AG09309 (cell line): Measurements from ENCODE around the gene TMEM98.
"Not testable (repeated sequence)": the region's sequence is repeated elsewhere in the genome, so short reads cannot be mapped to it uniquely, and the experiment has no call there.

Source experiments
- DNase-seq: peaks from one replicate; pipeline ENCODE4 v3.0.0-alpha.2; 2010; ENCODE audit warnings: low read depth
- H3K4me3 ChIP-seq: 2 replicates; pipeline ENCODE4 v1.5.1; 2011; ENCODE audit warnings: mild to moderate bottlenecking, low read depth, low read length, moderate library complexity; ENCODE audit not compliant: control insufficient read depth
- TF ChIP-seq, protein P1 (sequence below): IDR thresholded peaks from 2 replicates; pipeline ENCODE4 v1.5.1; 2011; ENCODE audit warnings: mild to moderate bottlenecking, low read depth, low read length, inconsistent platforms; ENCODE audit not compliant: insufficient read depth, control insufficient read depth; ENCODE audit errors: missing control alignments

Gene TMEM98

GRCh38 chr17:32927724-32928585 is at the start of gene TMEM98:
Gene TMEM98 (plus strand): TSS chr17:32928153. CDS start chr17:32931529, 3,376 bp downstream.
- TF ChIP-seq, protein P1, sequence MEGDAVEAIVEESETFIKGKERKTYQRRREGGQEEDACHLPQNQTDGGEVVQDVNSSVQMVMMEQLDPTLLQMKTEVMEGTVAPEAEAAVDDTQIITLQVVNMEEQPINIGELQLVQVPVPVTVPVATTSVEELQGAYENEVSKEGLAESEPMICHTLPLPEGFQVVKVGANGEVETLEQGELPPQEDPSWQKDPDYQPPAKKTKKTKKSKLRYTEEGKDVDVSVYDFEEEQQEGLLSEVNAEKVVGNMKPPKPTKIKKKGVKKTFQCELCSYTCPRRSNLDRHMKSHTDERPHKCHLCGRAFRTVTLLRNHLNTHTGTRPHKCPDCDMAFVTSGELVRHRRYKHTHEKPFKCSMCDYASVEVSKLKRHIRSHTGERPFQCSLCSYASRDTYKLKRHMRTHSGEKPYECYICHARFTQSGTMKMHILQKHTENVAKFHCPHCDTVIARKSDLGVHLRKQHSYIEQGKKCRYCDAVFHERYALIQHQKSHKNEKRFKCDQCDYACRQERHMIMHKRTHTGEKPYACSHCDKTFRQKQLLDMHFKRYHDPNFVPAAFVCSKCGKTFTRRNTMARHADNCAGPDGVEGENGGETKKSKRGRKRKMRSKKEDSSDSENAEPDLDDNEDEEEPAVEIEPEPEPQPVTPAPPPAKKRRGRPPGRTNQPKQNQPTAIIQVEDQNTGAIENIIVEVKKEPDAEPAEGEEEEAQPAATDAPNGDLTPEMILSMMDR, result no peak

DNA sequence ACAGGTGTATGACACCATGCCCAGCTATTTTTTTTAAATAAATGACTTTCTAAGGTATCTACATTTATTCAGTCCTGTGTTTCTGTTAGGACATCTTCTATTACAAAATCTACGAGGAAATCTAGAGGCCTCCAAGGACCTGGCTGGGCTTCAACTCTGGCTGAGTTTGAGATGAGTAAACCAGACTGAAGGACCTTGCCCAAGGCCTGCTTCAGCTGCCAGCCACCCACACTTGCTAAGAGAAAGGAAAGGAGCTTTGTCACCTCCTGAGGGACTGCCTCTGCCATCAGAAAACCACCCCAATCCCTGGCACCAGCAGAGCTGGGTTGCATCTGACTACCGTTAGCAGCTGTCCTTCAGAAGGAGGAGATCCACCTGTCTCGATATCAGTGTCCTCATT is 49.7 kb upstream of the TMEM98 start:
- DNase-seq, result peak; percentile 75
- TF ChIP-seq, protein P1, result no peak
- H3K4me3 ChIP-seq, result no peak overlapping the region

More at GRCh38 chr17:32927724-32928585, at the start of gene TMEM98:
- no peak for DNase-seq
- H3K4me3 ChIP-seq, result peak within 1 kb of the TSS; percentile 69

DNA sequence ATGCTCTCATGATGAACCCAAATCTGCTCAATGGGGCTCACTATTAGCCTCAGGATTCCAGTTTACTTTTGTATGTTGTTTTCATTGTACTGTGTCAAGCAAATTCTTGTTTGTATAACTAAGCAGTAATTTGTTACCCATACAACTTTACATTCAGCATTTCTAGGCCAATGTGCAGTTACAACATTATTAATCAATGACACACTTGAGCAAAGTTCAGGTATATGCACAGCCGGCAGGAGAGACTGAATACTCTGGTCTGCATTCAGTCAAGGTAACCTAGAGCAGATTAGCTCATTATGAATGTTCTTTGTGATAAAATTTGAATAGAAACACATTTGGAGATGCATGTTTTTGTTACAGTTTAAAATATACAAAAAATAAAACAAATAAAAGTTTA is 48.8 kb upstream of the TMEM98 start:
- H3K4me3 ChIP-seq, result no peak overlapping the region
- TF ChIP-seq, protein P1, result no peak
- no peak for DNase-seq

GRCh38 chr17:32880671-32881453 is 47.1 kb upstream of the TMEM98 start:
- no peak for DNase-seq
- H3K4me3 ChIP-seq, result no peak overlapping the region

DNA sequence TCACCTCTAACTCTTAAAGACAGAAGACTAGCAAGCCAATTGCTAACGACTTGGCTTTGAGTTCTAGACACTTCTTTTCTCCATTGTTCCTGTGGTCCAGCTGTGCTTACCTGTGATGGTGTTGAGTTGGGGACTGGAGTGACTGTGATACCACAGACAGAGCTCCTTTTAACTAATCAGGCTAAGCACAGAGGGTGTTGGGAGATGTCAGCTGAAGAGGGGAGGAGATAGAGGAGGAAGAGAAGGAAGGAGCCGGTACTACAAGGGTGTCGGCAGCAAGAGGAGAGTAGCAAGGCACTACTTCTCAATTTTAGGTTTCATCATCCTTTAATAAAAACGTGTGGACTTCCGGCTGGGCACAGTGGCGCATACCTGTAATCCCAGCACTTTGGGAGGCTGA is 45.9 kb upstream of the TMEM98 start:
- no peak for DNase-seq
- H3K4me3 ChIP-seq, result no peak overlapping the region
- TF ChIP-seq, protein P1, result no peak

More at GRCh38 chr17:32880671-32881453, 47.1 kb upstream of the TMEM98 start:
- TF ChIP-seq, protein P1, result no peak

DNA sequence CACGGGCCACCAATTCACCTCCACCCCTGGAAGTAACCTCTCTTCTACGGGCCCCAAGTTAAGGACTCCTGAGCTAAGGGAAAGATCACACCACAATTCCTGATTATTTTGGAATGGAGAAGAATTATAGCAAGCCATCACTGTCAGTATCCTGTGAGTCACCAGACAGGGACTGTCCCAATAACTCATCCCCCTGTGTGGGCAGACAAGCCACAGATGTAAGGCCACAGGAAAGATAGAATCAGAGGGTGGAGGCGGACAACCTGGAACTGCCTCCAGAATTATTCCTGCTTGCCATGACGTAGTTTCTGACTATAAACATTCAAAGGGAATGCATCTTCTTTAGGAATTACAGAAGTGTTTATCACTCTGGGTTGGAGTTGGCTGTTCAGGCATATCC is 45.2 kb upstream of the TMEM98 start:
- no peak overlapping the region for H3K4me3 ChIP-seq
- TF ChIP-seq, protein P1, result no peak
- DNase-seq, result no peak

DNA sequence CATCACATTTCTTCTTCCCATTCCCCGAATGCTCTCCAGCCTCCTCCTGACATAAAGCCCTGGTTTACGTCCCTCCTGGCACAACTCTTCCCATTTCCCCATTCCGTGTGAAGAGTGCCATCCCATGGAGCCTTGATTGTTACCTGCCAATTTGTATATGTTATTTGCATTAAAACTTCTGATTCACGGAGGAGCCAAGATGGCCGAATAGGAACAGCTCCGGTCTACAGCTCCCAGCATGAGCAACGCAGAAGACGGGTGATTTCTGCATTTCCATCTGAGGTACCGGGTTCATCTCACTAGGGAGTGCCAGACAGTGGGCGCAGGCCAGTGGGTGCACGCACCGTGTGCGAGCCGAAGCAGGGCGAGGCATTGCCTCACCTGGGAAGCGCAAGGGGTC is 41.0 kb upstream of the TMEM98 start:
- DNase-seq, H3K4me3 ChIP-seq: not testable (repeated sequence)

DNA sequence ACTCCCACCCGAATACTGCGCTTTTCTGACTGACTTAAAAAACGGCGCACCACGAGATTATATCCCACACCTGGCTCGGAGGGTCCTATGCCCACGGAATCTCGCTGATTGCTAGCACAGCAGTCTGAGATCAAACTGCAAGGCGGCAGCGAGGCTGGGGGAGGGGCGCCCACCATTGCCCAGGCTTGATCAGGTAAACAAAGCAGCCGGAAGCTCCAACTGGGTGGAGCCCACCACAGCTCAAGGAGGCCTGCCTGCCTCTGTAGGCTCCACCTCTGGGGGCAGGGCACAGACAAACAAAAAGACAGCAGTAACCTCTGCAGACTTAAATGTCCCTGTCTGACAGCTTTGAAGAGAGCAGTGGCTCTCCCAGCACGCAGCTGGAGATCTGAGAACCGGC is 40.5 kb upstream of the TMEM98 start:
- DNase-seq, H3K4me3 ChIP-seq: not testable (repeated sequence)
